ENCODE measurements around the gene TMEM154. TPM values are rescaled to one million over a fixed set of nuclear protein-coding genes. Genes with fewer than 3 reads are reported as not detected.

TMEM154 gene
- total and polyA plus RNA-seq, 10 of the 15 experiments (the other 5 are each of a cell fraction or from before 2014, with no cell fraction given), result 5.1 to 41.4 (median 18.2) TPM

DNA sequence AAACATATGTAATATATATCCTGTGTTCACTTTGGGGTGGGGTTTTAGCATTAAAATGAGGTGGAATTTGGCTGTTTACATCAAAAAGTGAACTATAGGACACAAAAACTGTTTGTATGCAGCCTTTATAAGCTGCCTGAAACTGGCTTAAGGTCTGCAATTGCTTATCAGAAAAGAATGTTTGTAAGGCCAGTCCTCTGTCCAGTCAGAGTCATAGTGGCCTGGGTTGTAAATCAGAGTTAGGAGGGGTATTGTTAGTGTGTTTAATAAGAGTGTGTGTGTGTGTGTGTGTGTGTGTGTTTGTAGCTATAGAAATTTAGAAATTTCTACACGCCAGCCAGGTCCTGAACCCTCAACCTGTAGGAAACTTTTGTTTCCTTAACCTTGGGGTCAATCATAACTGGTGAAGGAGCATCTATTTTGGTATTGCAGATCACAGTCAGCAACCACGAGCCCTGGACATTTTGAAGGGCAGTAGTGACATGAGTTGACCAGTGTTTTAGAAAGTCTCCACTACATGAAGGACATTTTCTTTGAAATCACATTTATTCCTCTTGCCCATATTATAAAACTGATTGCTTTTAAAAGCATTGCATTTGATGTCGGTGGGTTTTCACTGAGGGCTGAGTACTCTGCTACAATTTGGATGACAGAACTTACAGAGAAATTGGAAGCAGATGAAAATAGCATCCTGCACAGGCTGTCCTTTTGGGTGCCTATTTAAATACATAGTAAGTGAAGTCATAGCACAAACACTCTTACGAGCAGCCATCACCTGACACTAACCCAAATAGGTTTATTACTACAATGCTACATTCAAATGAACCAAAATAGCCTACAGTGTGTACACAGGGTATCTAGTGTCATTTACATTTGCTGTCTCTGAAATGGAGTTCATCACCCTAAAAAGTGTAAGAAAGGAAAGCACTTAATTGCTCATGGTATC, 11.2 kb upstream of the TMEM154 start:
- TF ChIP-seq PAX5 (IDR thresholded peaks at IDR 0.05; ENCODE audit: borderline replicate concordance, low read depth, low read length) (no peak), SIN3A (IDR thresholded peaks at IDR 0.05; ENCODE audit: low read depth, low read length) (no peak), ATF7 (IDR thresholded peaks at IDR 0.05; ENCODE audit: low read depth) (no peak), STAT3 (IDR thresholded peaks at IDR 0.05; ENCODE audit: low read depth, low read length) (no peak), YBX1 (IDR thresholded peaks at IDR 0.05) (no peak), TBL1XR1 (IDR thresholded peaks at IDR 0.05; ENCODE audit: low read depth, low read length) (no peak), CHD4 (IDR thresholded peaks at IDR 0.05) (no peak), MTA3 (IDR thresholded peaks at IDR 0.05; ENCODE audit: borderline replicate concordance, low read length) (no peak), SMARCA5 (IDR thresholded peaks at IDR 0.05) (no peak)
- TF ChIP-seq, protein P1, sequence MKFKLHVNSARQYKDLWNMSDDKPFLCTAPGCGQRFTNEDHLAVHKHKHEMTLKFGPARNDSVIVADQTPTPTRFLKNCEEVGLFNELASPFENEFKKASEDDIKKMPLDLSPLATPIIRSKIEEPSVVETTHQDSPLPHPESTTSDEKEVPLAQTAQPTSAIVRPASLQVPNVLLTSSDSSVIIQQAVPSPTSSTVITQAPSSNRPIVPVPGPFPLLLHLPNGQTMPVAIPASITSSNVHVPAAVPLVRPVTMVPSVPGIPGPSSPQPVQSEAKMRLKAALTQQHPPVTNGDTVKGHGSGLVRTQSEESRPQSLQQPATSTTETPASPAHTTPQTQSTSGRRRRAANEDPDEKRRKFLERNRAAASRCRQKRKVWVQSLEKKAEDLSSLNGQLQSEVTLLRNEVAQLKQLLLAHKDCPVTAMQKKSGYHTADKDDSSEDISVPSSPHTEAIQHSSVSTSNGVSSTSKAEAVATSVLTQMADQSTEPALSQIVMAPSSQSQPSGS (IDR thresholded peaks at IDR 0.05; ENCODE audit: low read length), result no peak
- TF ChIP-seq, protein P2, sequence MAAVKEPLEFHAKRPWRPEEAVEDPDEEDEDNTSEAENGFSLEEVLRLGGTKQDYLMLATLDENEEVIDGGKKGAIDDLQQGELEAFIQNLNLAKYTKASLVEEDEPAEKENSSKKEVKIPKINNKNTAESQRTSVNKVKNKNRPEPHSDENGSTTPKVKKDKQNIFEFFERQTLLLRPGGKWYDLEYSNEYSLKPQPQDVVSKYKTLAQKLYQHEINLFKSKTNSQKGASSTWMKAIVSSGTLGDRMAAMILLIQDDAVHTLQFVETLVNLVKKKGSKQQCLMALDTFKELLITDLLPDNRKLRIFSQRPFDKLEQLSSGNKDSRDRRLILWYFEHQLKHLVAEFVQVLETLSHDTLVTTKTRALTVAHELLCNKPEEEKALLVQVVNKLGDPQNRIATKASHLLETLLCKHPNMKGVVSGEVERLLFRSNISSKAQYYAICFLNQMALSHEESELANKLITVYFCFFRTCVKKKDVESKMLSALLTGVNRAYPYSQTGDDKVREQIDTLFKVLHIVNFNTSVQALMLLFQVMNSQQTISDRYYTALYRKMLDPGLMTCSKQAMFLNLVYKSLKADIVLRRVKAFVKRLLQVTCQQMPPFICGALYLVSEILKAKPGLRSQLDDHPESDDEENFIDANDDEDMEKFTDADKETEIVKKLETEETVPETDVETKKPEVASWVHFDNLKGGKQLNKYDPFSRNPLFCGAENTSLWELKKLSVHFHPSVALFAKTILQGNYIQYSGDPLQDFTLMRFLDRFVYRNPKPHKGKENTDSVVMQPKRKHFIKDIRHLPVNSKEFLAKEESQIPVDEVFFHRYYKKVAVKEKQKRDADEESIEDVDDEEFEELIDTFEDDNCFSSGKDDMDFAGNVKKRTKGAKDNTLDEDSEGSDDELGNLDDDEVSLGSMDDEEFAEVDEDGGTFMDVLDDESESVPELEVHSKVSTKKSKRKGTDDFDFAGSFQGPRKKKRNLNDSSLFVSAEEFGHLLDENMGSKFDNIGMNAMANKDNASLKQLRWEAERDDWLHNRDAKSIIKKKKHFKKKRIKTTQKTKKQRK (IDR thresholded peaks at IDR 0.05; ENCODE audit: low read depth, low read length), result no peak
- TF ChIP-seq, protein P3, sequence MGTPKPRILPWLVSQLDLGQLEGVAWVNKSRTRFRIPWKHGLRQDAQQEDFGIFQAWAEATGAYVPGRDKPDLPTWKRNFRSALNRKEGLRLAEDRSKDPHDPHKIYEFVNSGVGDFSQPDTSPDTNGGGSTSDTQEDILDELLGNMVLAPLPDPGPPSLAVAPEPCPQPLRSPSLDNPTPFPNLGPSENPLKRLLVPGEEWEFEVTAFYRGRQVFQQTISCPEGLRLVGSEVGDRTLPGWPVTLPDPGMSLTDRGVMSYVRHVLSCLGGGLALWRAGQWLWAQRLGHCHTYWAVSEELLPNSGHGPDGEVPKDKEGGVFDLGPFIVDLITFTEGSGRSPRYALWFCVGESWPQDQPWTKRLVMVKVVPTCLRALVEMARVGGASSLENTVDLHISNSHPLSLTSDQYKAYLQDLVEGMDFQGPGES (IDR thresholded peaks at IDR 0.05), result no peak
- POLR2A ChIA-PET, result interaction anchor here (1.4 to 1.6 kb wide), 2 partner anchors 12 to 15 kb away, joined by 3 to 7 read pairs; no protein-coding TSS in a partner anchor
- no TSS peak for BruUV-seq (replicated peaks)
- H3K27me3 ChIP-seq (replicated peaks in 1 of 2; ENCODE audit: control insufficient read depth in 2 of 2, insufficient read depth in 2 of 2, low read length in 1 of 2), result no peaks in the 10 kb centered on the region; a peak in 1 of 4 replicates
- no peaks in the 10 kb centered on the region for H4K20me1 ChIP-seq (ENCODE audit: control insufficient read depth, insufficient read depth)
- H3K4me3 ChIP-seq, result no peak overlapping the region
- H2AFZ ChIP-seq (ENCODE audit: control insufficient read depth, low read depth, low read length), result no peak overlapping the region
- H3K27ac ChIP-seq (ENCODE audit: control insufficient read depth, insufficient read depth), result no peak overlapping the region
- H3K36me3 ChIP-seq (ENCODE audit: control insufficient read depth in 2 of 2, insufficient read depth in 2 of 2, low read length in 1 of 2), result no peaks in the 10 kb centered on the region
- intact Hi-C loops (cut with micrococcal nuclease; ENCODE audit: unreplicated experiment), result no loop called here
- H3K79me2 ChIP-seq (ENCODE audit: control insufficient read depth, insufficient read depth, low read length), result no peaks in the 10 kb centered on the region
- SMC1A ChIA-PET (ENCODE audit: uncharacterized antibody, unreplicated experiment), result interaction anchor here (0.8 to 3.1 kb wide), 5 partner anchors 13 to 160 kb away, joined by 3 to 20 read pairs (median 4); no protein-coding TSS in a partner anchor
- in situ Hi-C loops (cut with MboI), result no loop called here
- H3K4me1 ChIP-seq (ENCODE audit: control insufficient read depth, insufficient read depth, low read length), result peaks cover 2% of the 10 kb centered on the region
- RAD21 ChIA-PET (ENCODE audit: unreplicated experiment), result interaction anchor here (1.0 kb wide), 1 partner anchor 47 kb away, joined by 3 read pairs; no protein-coding TSS in a partner anchor
- no peak for ATAC-seq
- H3K9me3 ChIP-seq (replicated peaks; ENCODE audit: control insufficient read depth, insufficient read depth, low read length), result no peaks in the 10 kb centered on the region
- CTCF ChIA-PET, result interaction anchor here (1.0 kb wide), 1 partner anchor 190 kb away, joined by 4 read pairs; no protein-coding TSS in a partner anchor
- no peak overlapping the region for H3K4me2 ChIP-seq (ENCODE audit: control insufficient read depth, insufficient read depth)
- DNase-seq (ENCODE audit: low read depth, low spot score), result no peak
- H3K9ac ChIP-seq (ENCODE audit: control insufficient read depth, insufficient read depth, low read length), result no peak overlapping the region
- FAIRE-seq, result no peak
- WGBS (ENCODE audit: insufficient coverage, insufficient replicate concordance, low lambda C conversion rate, missing lambda C conversion rate), result 77% methylated on average over 4 of the region's 4 CpGs
